Measurements from ENCODE around the gene RBPMS2.

DNA sequence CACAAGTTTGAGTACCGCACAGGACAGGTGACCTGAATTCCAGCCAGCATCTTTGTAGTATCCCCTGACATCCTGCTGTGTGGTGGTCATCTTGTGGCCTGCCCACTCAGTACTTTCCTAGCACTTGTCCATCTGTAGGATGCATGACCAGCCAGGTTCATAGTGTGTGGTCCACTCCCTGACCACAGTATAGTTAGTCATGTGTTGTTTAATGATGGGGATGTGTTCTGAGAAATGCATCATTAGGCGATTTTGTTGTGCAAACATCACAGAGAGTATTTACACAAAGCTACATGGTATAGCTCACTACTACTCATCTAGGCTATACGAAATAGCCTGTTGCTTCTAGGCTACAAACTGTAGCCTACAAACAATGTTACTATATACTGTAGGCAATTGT lies 16.9 kb upstream of the RBPMS2 start:
- TF ChIP-seq, protein P1, sequence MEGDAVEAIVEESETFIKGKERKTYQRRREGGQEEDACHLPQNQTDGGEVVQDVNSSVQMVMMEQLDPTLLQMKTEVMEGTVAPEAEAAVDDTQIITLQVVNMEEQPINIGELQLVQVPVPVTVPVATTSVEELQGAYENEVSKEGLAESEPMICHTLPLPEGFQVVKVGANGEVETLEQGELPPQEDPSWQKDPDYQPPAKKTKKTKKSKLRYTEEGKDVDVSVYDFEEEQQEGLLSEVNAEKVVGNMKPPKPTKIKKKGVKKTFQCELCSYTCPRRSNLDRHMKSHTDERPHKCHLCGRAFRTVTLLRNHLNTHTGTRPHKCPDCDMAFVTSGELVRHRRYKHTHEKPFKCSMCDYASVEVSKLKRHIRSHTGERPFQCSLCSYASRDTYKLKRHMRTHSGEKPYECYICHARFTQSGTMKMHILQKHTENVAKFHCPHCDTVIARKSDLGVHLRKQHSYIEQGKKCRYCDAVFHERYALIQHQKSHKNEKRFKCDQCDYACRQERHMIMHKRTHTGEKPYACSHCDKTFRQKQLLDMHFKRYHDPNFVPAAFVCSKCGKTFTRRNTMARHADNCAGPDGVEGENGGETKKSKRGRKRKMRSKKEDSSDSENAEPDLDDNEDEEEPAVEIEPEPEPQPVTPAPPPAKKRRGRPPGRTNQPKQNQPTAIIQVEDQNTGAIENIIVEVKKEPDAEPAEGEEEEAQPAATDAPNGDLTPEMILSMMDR (IDR thresholded peaks at IDR 0.05) = no peak
- no peak for TF ChIP-seq POLR2A (IDR thresholded peaks at IDR 0.05)

All from Peyer's patch (tissue), 4 donors.